Kidney tubule cell (primary cell): ENCODE measurements around the gene WDR86.
A peak's percentile ranks its signal among the peaks of the same experiment; 100 is the strongest.

Experiments
- DNase-seq: peaks from one replicate; pipeline ENCODE4 v3.0.0-alpha.2; 2018; ENCODE audit warnings: low spot score

The WDR86 gene

GRCh38 chr7:151406051-151406875, 3.6 kb downstream of the WDR86 start:
- DNase-seq = no peak

- DNase-seq = no peak
These were observed 4.2 kb downstream of the WDR86 start for GRCh38 chr7:151405588-151405987.

GRCh38 chr7:151405056-151405455, 4.8 kb downstream of the WDR86 start:
- no peak for DNase-seq

- peak; percentile 22 for DNase-seq
These were observed 5.4 kb downstream of the WDR86 start for GRCh38 chr7:151404216-151405011.

- DNase-seq = peak; percentile 43
These were observed 6.1 kb downstream of the WDR86 start for GRCh38 chr7:151403764-151404163.

- no peak for DNase-seq
These were observed 7.6 kb downstream of the WDR86 start for GRCh38 chr7:151402029-151402835.

GRCh38 chr7:151400626-151401315, 9.1 kb downstream of the WDR86 start:
- peak; percentile 63 for DNase-seq

GRCh38 chr7:151399906-151400305, 9.9 kb downstream of the WDR86 start:
- DNase-seq = no peak

- DNase-seq = no peak
These were observed 10.6 kb downstream of the WDR86 start for GRCh38 chr7:151399305-151399601.

- DNase-seq = no peak
These were observed 11.2 kb downstream of the WDR86 start for GRCh38 chr7:151398446-151399304.

GRCh38 chr7:151397026-151397425, 12.8 kb downstream of the WDR86 start:
- no peak for DNase-seq

- DNase-seq = no peak
These were observed 13.4 kb downstream of the WDR86 start for GRCh38 chr7:151396328-151396970.

GRCh38 chr7:151395036-151395367, 14.8 kb downstream of the WDR86 start:
- no peak for DNase-seq

GRCh38 chr7:151394076-151395035, 15.5 kb downstream of the WDR86 start:
- no peak for DNase-seq

GRCh38 chr7:151393031-151393977, 16.5 kb downstream of the WDR86 start:
- DNase-seq = no peak

- DNase-seq = no peak
These were observed 17.4 kb downstream of the WDR86 start for GRCh38 chr7:151392426-151392825.

GRCh38 chr7:151392002-151392401, 17.8 kb downstream of the WDR86 start:
- no peak for DNase-seq

- no peak for DNase-seq
These were observed 18.5 kb downstream of the WDR86 start for GRCh38 chr7:151391358-151391730.
